Stimulated activated naive CD8-positive, alpha-beta T cell treated with anti-CD3 and anti-CD28 coated beads, Interleukin-15, amount 100 ng/mL, for 72 hours (primary cell): ENCODE data around the gene GJC1.

Experiments used
- ATAC-seq: fragments of 150-1000 bp; cut with Tn5 transposase; 2 replicates; pipeline ENCODE4 v1.10.0; 2021; ENCODE audit warnings: mild to moderate bottlenecking, moderate library complexity
- DNase-seq, 2 donors: peaks; one replicate each; pipeline ENCODE4 v3.0.0; 2021 to 2022
- H3K27ac Mint-ChIP-seq, 2 donors: one replicate each; pipeline ENCODE4 v1.8.0; 2022; ENCODE audit warnings: mild to moderate bottlenecking in 2 of 2, mixed read lengths in 2 of 2, moderate library complexity in 2 of 2
- H3K27me3 Mint-ChIP-seq: one replicate; pipeline ENCODE4 v1.8.0; 2022; ENCODE audit warnings: mixed read lengths
- H3K4me1 Mint-ChIP-seq: one replicate; pipeline ENCODE4 v1.8.0; 2022; ENCODE audit warnings: mild to moderate bottlenecking, mixed read lengths
- H3K4me3 Mint-ChIP-seq, 2 donors: one replicate each; pipeline ENCODE4 v1.8.0; 2022; ENCODE audit warnings: mild to moderate bottlenecking in 2 of 2, mixed read lengths in 2 of 2, moderate library complexity in 1 of 2
- H3K9me3 Mint-ChIP-seq, 2 donors: one replicate each; pipeline ENCODE4 v1.8.0; 2022; ENCODE audit warnings: mixed read lengths in 2 of 2

Gene GJC1

GRCh38 chr17:44829523-44830358, at the start of gene GJC1:
Gene GJC1, minus strand, starts transcription at chr17:44830287. Its CDS starts 24,470 bp downstream, at chr17:44805817.
- peak within 1 kb of the TSS; percentile 76 to 86 for H3K27ac Mint-ChIP-seq
- H3K4me1 Mint-ChIP-seq, result peaks cover 16% of the 10 kb centered on the region
- H3K9me3 Mint-ChIP-seq, result no peaks in the 10 kb centered on the region
- peak within 1 kb of the TSS; percentile 86 to 92 for H3K4me3 Mint-ChIP-seq
- DNase-seq, result peak; percentile 21 to 22
- peaks cover 61% of the 10 kb centered on the region for H3K27me3 Mint-ChIP-seq
- peak; percentile 81 for ATAC-seq

DNA sequence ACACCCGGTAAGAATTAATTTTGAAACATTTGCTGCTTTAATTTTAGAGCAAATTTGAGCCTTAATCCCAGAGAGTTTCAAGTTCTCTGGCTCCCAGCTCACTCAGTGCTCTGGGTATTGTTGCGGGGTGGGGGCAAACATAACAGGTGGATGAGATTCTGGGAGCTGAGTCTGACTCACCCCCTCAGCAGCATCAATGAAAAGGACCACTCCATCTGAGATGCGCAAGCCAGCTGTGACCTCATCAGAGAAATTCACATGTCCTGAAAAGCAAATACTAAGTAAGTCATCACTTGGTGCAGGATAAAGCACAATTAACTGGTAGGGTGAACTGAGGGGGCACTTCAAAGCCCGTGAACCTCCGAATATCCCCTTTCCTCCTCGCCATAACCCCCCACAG, 49.3 kb upstream of the GJC1 start:
- Mint-ChIP-seq H3K9me3 (no peaks in the 10 kb centered on the region), H3K4me1 (no peaks in the 10 kb centered on the region), H3K4me3 (no peak overlapping the region), H3K27me3 (no peaks in the 10 kb centered on the region), H3K27ac (no peak overlapping the region)
- DNase-seq, result no peak
- ATAC-seq, result no peak

- no peak for DNase-seq
- no peaks in the 10 kb centered on the region for H3K4me1 Mint-ChIP-seq
- H3K4me3 Mint-ChIP-seq, result no peak overlapping the region
- H3K27me3 Mint-ChIP-seq, result no peaks in the 10 kb centered on the region
- H3K9me3 Mint-ChIP-seq, result no peaks in the 10 kb centered on the region
- no peak overlapping the region for H3K27ac Mint-ChIP-seq
- no peak for ATAC-seq
Measured at GRCh38 chr17:44878627-44879221, 48.6 kb upstream of the GJC1 start.

DNA sequence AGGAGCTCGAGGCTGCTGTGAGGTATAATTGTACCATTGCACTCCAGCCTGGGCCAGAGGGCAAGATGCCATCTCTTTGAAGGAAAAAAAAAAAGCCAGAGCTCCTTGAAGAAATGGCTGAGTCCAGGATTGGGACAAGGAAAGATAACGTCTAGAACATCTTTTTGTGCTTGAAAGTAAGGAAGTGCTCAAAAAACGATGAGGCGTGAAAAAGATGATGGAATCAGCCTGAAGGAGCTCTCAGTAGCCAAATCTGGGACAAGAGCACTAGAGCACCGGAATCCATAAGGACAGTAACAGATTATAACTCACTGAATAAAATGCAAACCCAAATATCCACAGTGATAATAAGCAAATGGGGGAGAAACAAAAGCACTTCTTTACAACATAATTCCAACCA, 47.0 kb upstream of the GJC1 start:
- Mint-ChIP-seq H3K27me3 (no peaks in the 10 kb centered on the region), H3K4me1 (no peaks in the 10 kb centered on the region), H3K9me3 (no peaks in the 10 kb centered on the region), H3K27ac (no peak overlapping the region), H3K4me3 (no peak overlapping the region)
- DNase-seq (no peak), ATAC-seq (no peak)

- no peak for DNase-seq
- H3K9me3 Mint-ChIP-seq, result no peaks in the 10 kb centered on the region
- H3K4me1 Mint-ChIP-seq, result no peaks in the 10 kb centered on the region
- ATAC-seq, result no peak
- no peak overlapping the region for H3K4me3 Mint-ChIP-seq
- H3K27ac Mint-ChIP-seq, result no peak overlapping the region
- no peaks in the 10 kb centered on the region for H3K27me3 Mint-ChIP-seq
Measured at GRCh38 chr17:44875761-44876160, 45.7 kb upstream of the GJC1 start.

DNA sequence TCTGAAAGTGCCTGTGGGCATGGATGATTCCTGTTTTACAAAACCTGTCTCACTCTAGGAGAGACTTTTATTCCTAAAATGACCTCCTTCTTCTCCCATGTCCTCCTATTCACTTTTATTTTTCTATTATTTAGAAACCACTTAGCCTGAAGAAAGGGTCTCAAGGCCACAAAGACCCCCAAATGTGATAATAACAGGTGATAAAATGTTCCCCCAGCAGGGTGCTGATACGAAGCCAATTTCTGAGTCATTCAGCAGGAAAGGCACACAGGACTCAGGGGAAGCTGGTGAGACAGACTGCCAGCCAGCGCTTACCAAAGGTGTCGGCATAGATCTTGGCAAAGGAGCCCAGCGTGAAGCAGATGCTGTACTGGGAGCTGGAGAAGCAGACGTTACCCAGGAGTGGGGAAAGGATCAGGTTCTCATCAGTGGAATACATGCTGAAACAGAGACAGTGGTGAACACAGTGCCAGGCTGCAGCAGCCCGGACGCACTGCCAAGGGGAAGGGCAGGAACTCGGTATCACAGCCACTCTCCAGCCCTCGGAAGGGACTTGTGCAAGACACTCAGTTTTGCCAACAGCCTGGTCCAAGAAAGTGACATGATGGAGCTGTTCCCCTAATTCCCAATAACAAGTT, 42.2 kb upstream of the GJC1 start:
- Mint-ChIP-seq H3K27me3 (no peaks in the 10 kb centered on the region), H3K27ac (no peak overlapping the region), H3K4me1 (no peaks in the 10 kb centered on the region), H3K4me3 (no peak overlapping the region), H3K9me3 (no peaks in the 10 kb centered on the region)
- ATAC-seq, result no peak
- no peak for DNase-seq

DNA sequence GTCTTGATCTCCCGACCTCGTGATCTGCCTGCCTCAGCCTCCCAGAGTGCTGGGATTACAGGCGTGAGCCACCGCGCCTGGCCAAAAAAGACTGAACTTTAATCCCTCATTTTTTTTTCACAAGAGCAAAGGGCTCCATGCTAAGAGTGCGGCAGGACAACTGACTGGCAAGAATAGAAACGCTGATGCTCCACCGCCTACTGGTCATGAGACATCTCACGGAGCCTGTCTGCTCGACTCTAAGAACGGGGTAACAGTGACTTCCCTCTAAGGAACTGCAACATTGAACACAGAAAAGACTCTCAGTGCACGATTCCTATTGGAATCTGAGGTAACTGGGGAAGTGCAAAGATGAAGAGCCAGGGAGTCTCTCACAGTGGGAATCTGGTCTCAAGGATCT, 41.5 kb upstream of the GJC1 start:
- Mint-ChIP-seq H3K27me3 (no peaks in the 10 kb centered on the region), H3K4me3 (no peak overlapping the region), H3K9me3 (no peaks in the 10 kb centered on the region), H3K27ac (peak overlapping the region in 1 of 2 donors; percentile 48), H3K4me1 (no peaks in the 10 kb centered on the region)
- ATAC-seq (no peak), DNase-seq (no peak)

GRCh38 chr17:44867841-44868240, 37.8 kb upstream of the GJC1 start:
- Mint-ChIP-seq H3K27ac (no peak overlapping the region), H3K4me1 (no peaks in the 10 kb centered on the region), H3K4me3 (no peak overlapping the region), H3K9me3 (no peaks in the 10 kb centered on the region), H3K27me3 (no peaks in the 10 kb centered on the region)
- ATAC-seq, result no peak
- DNase-seq, result no peak

- Mint-ChIP-seq H3K4me1 (no peaks in the 10 kb centered on the region), H3K27ac (no peak overlapping the region), H3K27me3 (no peaks in the 10 kb centered on the region), H3K4me3 (no peak overlapping the region), H3K9me3 (no peaks in the 10 kb centered on the region)
- DNase-seq, result no peak
- ATAC-seq, result no peak
Measured at GRCh38 chr17:44865931-44866330, 35.8 kb upstream of the GJC1 start.

DNA sequence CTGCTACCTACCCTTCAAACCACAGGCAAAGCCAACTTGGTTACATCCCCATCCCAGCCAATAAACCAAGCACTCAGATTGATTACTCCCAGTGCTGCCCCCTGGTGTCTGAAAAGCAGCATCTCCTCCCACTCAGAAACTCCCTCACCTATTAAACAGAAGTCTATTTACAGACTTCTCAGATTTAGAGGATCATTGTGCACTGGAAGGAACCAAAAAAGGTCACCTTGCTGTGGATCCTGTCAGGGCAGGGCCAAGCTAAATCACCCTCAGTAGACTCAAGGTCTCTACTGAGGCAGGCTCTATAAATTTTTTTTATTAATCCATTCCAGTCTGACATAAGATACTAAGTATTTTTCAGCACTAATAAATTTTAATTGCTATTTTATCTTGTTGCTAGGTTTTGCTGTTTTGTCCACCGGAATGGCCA, 35.2 kb upstream of the GJC1 start:
- no peak overlapping the region for H3K4me3 Mint-ChIP-seq
- no peaks in the 10 kb centered on the region for H3K9me3 Mint-ChIP-seq
- peak; percentile 61 to 70 for DNase-seq
- H3K4me1 Mint-ChIP-seq, result no peaks in the 10 kb centered on the region
- ATAC-seq, result peak; percentile 74
- no peaks in the 10 kb centered on the region for H3K27me3 Mint-ChIP-seq
- no peak overlapping the region for H3K27ac Mint-ChIP-seq

DNA sequence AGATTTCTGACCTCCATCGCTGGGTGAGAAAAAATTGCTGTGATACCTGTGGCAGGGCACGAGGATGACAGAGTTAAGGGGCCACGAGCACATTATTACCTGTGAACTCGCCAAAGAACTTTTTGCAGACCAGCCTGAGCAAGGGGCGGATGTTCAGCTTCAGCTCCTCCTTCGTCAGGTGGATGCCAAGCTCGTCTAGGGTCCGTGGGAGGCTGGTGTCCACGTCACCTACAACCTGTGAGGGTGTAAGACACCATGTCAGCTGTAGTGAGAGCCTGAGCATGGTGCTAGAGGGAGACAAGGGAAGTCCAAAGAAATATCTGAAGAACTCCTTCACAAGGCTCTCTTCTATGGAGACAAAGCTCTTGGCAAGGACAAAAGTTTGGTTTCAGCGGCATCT, 34.7 kb upstream of the GJC1 start:
- no peak overlapping the region for H3K27ac Mint-ChIP-seq
- ATAC-seq, result no peak

GRCh38 chr17:44863061-44863918, 33.2 kb upstream of the GJC1 start:
- no peaks in the 10 kb centered on the region for H3K4me1 Mint-ChIP-seq
- no peaks in the 10 kb centered on the region for H3K9me3 Mint-ChIP-seq
- no peaks in the 10 kb centered on the region for H3K27me3 Mint-ChIP-seq
- ATAC-seq, result no peak
- H3K27ac Mint-ChIP-seq, result no peak overlapping the region
- H3K4me3 Mint-ChIP-seq, result no peak overlapping the region
- DNase-seq, result no peak

More for the DNA sequence above, 34.7 kb upstream of the GJC1 start:
- H3K27me3 Mint-ChIP-seq, result no peaks in the 10 kb centered on the region
- H3K4me1 Mint-ChIP-seq, result no peaks in the 10 kb centered on the region
- no peaks in the 10 kb centered on the region for H3K9me3 Mint-ChIP-seq
- no peak overlapping the region for H3K4me3 Mint-ChIP-seq
- DNase-seq, result no peak

DNA sequence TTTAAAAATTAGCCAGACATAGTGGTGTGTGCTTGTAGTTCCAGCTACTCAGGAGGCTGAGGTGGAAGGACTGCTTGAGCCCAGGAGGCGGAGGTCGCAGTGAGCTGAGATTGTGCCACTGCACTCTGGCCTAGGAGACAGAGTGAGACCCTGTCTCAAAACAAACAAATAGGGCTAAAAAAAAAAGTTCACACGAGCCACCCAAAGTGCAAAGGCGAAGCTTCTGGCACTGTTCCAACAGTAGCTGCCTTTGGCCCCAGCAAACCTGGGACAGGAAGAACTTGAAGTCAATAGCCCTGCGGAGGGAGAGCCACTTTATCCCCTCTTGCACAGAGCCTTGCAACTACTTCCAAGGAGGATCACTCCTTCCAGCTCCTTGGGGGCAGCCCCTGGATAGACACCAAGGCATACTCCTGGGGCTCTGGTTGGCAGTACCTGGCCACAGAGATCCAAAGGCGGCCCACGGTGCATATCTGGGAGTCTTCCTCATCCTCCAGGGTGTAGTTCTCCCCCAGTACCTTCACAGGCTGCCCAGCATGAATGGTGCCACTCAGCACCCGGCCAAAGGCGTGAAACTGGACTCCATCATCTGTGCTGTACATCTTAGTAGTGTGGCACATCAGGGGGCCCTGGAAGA, 32.3 kb upstream of the GJC1 start:
- no peaks in the 10 kb centered on the region for H3K9me3 Mint-ChIP-seq
- ATAC-seq (no peak), DNase-seq (no peak)
- no peak overlapping the region for H3K27ac Mint-ChIP-seq
- no peaks in the 10 kb centered on the region for H3K27me3 Mint-ChIP-seq
- no peak overlapping the region for H3K4me3 Mint-ChIP-seq
- H3K4me1 Mint-ChIP-seq, result no peaks in the 10 kb centered on the region

GRCh38 chr17:44859701-44860100, 29.6 kb upstream of the GJC1 start:
- no peak for DNase-seq
- H3K27ac Mint-ChIP-seq, result peak overlapping the region in 1 of 2 donors; percentile 42

GRCh38 chr17:44854192-44854591, 24.1 kb upstream of the GJC1 start:
- Mint-ChIP-seq H3K4me3 (no peak overlapping the region), H3K27ac (peak overlapping the region in 1 of 2 donors; percentile 45)

More at GRCh38 chr17:44859701-44860100, 29.6 kb upstream of the GJC1 start:
- ATAC-seq, result no peak
- H3K4me1 Mint-ChIP-seq, result no peaks in the 10 kb centered on the region
- H3K9me3 Mint-ChIP-seq, result no peaks in the 10 kb centered on the region
- H3K4me3 Mint-ChIP-seq, result no peak overlapping the region
- no peaks in the 10 kb centered on the region for H3K27me3 Mint-ChIP-seq

More at GRCh38 chr17:44854192-44854591, 24.1 kb upstream of the GJC1 start:
- Mint-ChIP-seq H3K4me1 (no peaks in the 10 kb centered on the region), H3K9me3 (no peaks in the 10 kb centered on the region), H3K27me3 (no peaks in the 10 kb centered on the region)
- DNase-seq, result no peak
- ATAC-seq, result no peak
